Panc1 (cell line): ENCODE data around the gene TAB3.

Experiments
- REST ChIP-seq, 2 experiments: IDR thresholded peaks; 2 replicates each; pipeline ENCODE4 v1.6.1; 2011 to 2012; ENCODE audit warnings: low read depth in 2 of 2, control low read depth in 1 of 2, low read length in 1 of 2, mild to moderate bottlenecking in 1 of 2, moderate library complexity in 1 of 2; ENCODE audit not compliant: insufficient read depth in 1 of 2
- SIN3A ChIP-seq: IDR thresholded peaks from 2 replicates; pipeline ENCODE4 v1.6.1; 2012; ENCODE audit warnings: low read depth, mild to moderate bottlenecking, low read length, moderate library complexity, borderline replicate concordance; ENCODE audit not compliant: insufficient read depth

- TF ChIP-seq REST (IDR thresholded peaks at IDR 0.05; ENCODE audit: insufficient read depth in 1 of 2, low read depth in 2 of 2, low read length in 1 of 2), result no peak
- TF ChIP-seq SIN3A, result no peak
Measured at GRCh38 chrX:30793767-30794103, 95.3 kb downstream of the TAB3 start.
